SU-DHL-6 (cell line): ENCODE measurements around the gene CDK14.
"Not testable (repeated sequence)": the region's sequence is repeated elsewhere in the genome, so short reads cannot be mapped to it uniquely, and the experiment has no call there.

Source experiments
- CTCF ChIP-seq: fragments of 200-600 bp; sonication (generic); IDR thresholded peaks from one replicate; pipeline ENCODE4 v1.5.1; 2017; ENCODE audit warnings: antibody characterized with exemption, mild to moderate bottlenecking, low read length, moderate library complexity; ENCODE audit not compliant: insufficient read depth, poor library complexity, severe bottlenecking
- EZH2phosphoT487 ChIP-seq: fragments of 200-600 bp; sonication (generic), shearing (Covaris generic); conservative IDR thresholded peaks from 2 replicates; pipeline ENCODE4 v1.6.1; 2018; ENCODE audit warnings: mild to moderate bottlenecking, antibody characterized with exemption, low read length, moderate library complexity, mixed read lengths

GRCh38 chr7:90769566-90769965, 173.4 kb downstream of the CDK14 start:
- TF ChIP-seq EZH2phosphoT487, CTCF: not testable (repeated sequence)
